Mesendoderm (in vitro differentiated cells): ENCODE measurements around the gene NT5DC1.

ENCODE experiments used
- DNase-seq: peaks from one replicate; pipeline ENCODE4 v3.0.0; 2013
- H2AK5ac ChIP-seq: 2 replicates; pipeline ENCODE4 v1.6.1; 2013; ENCODE audit warnings: low read length, inconsistent platforms
- H2BK120ac ChIP-seq: 2 replicates; pipeline ENCODE4 v1.6.1; 2013; ENCODE audit warnings: low read depth, mild to moderate bottlenecking, low read length, moderate library complexity, mixed read lengths
- H2BK15ac ChIP-seq: replicated peaks from 2 replicates; pipeline ENCODE4 v1.6.1; 2013; ENCODE audit warnings: low read depth, mild to moderate bottlenecking, moderate library complexity
- H2BK5ac ChIP-seq: 2 replicates; pipeline ENCODE4 v1.6.1; 2013; ENCODE audit warnings: low read length, inconsistent platforms
- H3K18ac ChIP-seq: 2 replicates; pipeline ENCODE4 v1.6.1; 2013; ENCODE audit warnings: mild to moderate bottlenecking, low read length, mixed read lengths
- H3K23ac ChIP-seq: one replicate; pipeline ENCODE4 v1.6.1; 2013; ENCODE audit warnings: low read length
- H3K27ac ChIP-seq: 2 replicates; pipeline ENCODE4 v1.5.1; 2013; ENCODE audit warnings: low read depth, mild to moderate bottlenecking, inconsistent platforms, low read length, moderate library complexity
- H3K27me3 ChIP-seq: 2 replicates; pipeline ENCODE4 v1.6.1; 2013; ENCODE audit warnings: low read length, control low read depth, mild to moderate bottlenecking, inconsistent platforms; ENCODE audit not compliant: insufficient read depth, poor library complexity
- H3K36me3 ChIP-seq: 2 replicates; pipeline ENCODE4 v1.6.1; 2013; ENCODE audit warnings: low read length, inconsistent platforms; ENCODE audit not compliant: control insufficient read depth, insufficient read depth
- H3K4ac ChIP-seq: one replicate; pipeline ENCODE4 v1.6.1; 2013; ENCODE audit warnings: low read depth, mild to moderate bottlenecking, low read length, moderate library complexity
- H3K4me1 ChIP-seq: 2 replicates; pipeline ENCODE4 v1.6.1; 2013; ENCODE audit warnings: low read depth, low read length, inconsistent platforms; ENCODE audit not compliant: control insufficient read depth
- H3K4me2 ChIP-seq: 2 replicates; pipeline ENCODE4 v1.6.1; 2013; ENCODE audit warnings: low read length
- H3K4me3 ChIP-seq: 2 replicates; pipeline ENCODE4 v1.5.1; 2013; ENCODE audit warnings: mild to moderate bottlenecking, low read length
- H3K56ac ChIP-seq: one replicate; pipeline ENCODE4 v1.6.1; 2013; ENCODE audit warnings: low read length
- H3K79me1 ChIP-seq: 2 replicates; pipeline ENCODE4 v1.6.1; 2013; ENCODE audit warnings: low read length, inconsistent platforms
- H3K79me2 ChIP-seq: 2 replicates; pipeline ENCODE4 v1.6.1; 2013; ENCODE audit warnings: mild to moderate bottlenecking, low read length; ENCODE audit not compliant: control insufficient read depth, insufficient read depth
- H3K9ac ChIP-seq: 2 replicates; pipeline ENCODE4 v1.6.1; 2013; ENCODE audit warnings: low read length, inconsistent platforms
- H4K5ac ChIP-seq: one replicate; pipeline ENCODE4 v1.6.1; 2013; ENCODE audit warnings: low read length
- H4K8ac ChIP-seq: one replicate; pipeline ENCODE4 v1.6.1; 2013; ENCODE audit warnings: low read depth, mild to moderate bottlenecking, control low read depth, low read length, moderate library complexity
- WGBS: extraction: QIAGEN DNeasy Blood & Tissue Kit; methylation state at CpG from one replicate; pipeline ENCODE4 v1.1.7; 2013; ENCODE audit warnings: low lambda C conversion rate, missing lambda C conversion rate; ENCODE audit not compliant: insufficient coverage; ENCODE audit errors: extremely low coverage; 5-methylcytosine and 5-hydroxymethylcytosine counted together

The NT5DC1 gene

GRCh38 chr6:116060572-116061283, 39.9 kb upstream of the NT5DC1 start, which contains the start of gene FRK:
TSS of gene FRK (minus strand) at chr6:116060891. CDS start at chr6:116060311, 580 bp downstream.
- Histone ChIP-seq H3K27ac (no peak within 1 kb of the TSS), H3K79me1 (no peaks in the 10 kb centered on the region), H3K4me2 (no peak within 1 kb of the TSS), H3K4me1 (peaks cover 2% of the 10 kb centered on the region), H3K4me3 (no peak within 1 kb of the TSS), H3K4ac (no peak within 1 kb of the TSS), H3K36me3 (no peaks in the 10 kb centered on the region), H3K9ac (no peak within 1 kb of the TSS), H4K5ac (no peak within 1 kb of the TSS), H3K79me2 (no peaks in the 10 kb centered on the region), H3K23ac (no peak within 1 kb of the TSS), H3K18ac (no peak within 1 kb of the TSS), H4K8ac (no peak within 1 kb of the TSS), H3K56ac (no peak within 1 kb of the TSS), H2BK5ac (no peak within 1 kb of the TSS), H2AK5ac (no peak within 1 kb of the TSS), H2BK15ac (no peak within 1 kb of the TSS), H3K27me3 (no peaks in the 10 kb centered on the region), H2BK120ac (no peak within 1 kb of the TSS)
- DNase-seq, result no peak
- WGBS, result no CpG with 5 or more reads among the region's 7 CpGs

DNA sequence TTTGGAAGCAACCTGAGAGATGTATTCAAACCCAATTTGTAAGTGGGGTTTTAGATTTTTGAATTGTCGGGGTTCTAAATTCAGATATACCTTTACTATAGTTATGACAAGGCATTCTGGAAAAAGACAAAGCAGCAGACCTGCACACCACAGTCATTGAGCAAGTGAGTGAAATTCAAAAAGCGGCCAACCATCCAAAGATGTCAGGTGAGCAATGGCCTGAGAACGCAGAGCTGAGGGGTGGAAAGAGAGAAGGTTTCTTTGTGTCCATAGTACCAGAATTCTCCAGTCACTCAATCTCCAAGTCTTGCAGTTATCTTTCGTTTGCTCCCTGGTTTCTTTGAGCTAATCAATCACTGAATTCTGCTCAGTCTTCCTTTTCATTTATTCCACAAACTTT, 38.2 kb upstream of the NT5DC1 start:
- DNase-seq, result no peak
- Histone ChIP-seq H4K5ac (no peak overlapping the region), H3K27me3 (no peaks in the 10 kb centered on the region), H4K8ac (no peak overlapping the region), H3K79me1 (no peaks in the 10 kb centered on the region), H3K4ac (no peak overlapping the region), H2BK120ac (no peak overlapping the region), H3K27ac (no peak overlapping the region), H3K4me2 (no peak overlapping the region), H3K23ac (no peak overlapping the region), H3K56ac (no peak overlapping the region), H2BK15ac (no peak overlapping the region), H3K36me3 (no peaks in the 10 kb centered on the region), H3K4me3 (no peak overlapping the region), H2AK5ac (no peak overlapping the region), H3K4me1 (peaks cover 2% of the 10 kb centered on the region), H3K9ac (no peak overlapping the region), H3K79me2 (no peaks in the 10 kb centered on the region), H3K18ac (no peak overlapping the region), H2BK5ac (no peak overlapping the region)
- no CpG with 5 or more reads among the region's 4 CpGs for WGBS

DNA sequence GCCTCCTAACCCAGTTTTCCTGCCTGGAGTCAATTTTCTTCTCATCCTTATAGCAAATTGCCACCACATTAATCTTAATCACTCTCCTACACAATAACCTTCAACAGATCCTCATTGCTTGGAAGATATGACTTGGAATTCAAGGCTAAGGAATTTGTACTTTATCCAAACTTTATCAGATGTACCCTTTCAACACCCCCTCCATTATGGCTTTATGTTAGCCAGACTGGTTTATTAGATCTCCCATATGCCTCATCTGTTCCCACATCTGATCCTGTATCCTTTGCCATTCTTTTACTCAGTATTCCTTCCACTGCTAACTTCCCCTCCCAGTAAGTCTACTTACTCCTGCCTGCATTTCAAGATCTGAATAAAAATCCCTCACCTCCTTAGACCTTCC, 36.0 kb upstream of the NT5DC1 start:
- Histone ChIP-seq H3K4me2 (no peak overlapping the region), H3K79me2 (no peaks in the 10 kb centered on the region), H4K8ac (no peak overlapping the region), H4K5ac (no peak overlapping the region), H3K4ac (no peak overlapping the region), H2BK120ac (no peak overlapping the region), H3K79me1 (no peaks in the 10 kb centered on the region), H2BK15ac (no peak overlapping the region), H3K36me3 (no peaks in the 10 kb centered on the region), H2AK5ac (no peak overlapping the region), H3K18ac (no peak overlapping the region), H3K4me1 (peaks cover 2% of the 10 kb centered on the region), H3K27me3 (no peaks in the 10 kb centered on the region), H3K4me3 (no peak overlapping the region), H3K27ac (no peak overlapping the region), H3K9ac (no peak overlapping the region), H2BK5ac (no peak overlapping the region), H3K23ac (no peak overlapping the region), H3K56ac (no peak overlapping the region)
- no peak for DNase-seq

DNA sequence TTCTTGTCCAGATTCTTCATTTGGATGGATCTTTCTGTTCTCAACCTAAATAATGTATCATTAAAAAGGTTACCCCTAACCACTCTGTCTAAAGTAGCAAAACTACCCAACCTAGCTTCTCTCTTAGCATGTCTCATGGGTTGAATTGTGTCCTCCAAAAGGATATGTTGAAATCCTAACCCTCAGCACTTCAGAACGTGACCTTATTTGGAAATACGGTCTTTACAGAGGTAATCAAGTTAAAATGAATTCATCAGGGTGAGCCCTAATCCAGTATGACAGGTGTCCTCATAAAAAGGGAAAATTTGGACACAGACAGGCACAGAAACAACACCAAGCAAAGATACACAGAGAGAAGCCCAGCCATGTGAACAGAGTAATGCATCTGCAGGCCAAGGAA, 33.9 kb upstream of the NT5DC1 start:
- Histone ChIP-seq H2BK5ac (no peak overlapping the region), H3K4me3 (no peak overlapping the region), H3K79me1 (no peaks in the 10 kb centered on the region), H4K8ac (no peak overlapping the region), H3K4me2 (no peak overlapping the region), H4K5ac (no peak overlapping the region), H3K36me3 (no peaks in the 10 kb centered on the region), H2AK5ac (no peak overlapping the region), H2BK120ac (no peak overlapping the region), H3K4ac (no peak overlapping the region), H3K79me2 (no peaks in the 10 kb centered on the region), H3K9ac (no peak overlapping the region), H2BK15ac (no peak overlapping the region), H3K23ac (no peak overlapping the region), H3K27ac (no peak overlapping the region), H3K27me3 (no peaks in the 10 kb centered on the region), H3K56ac (no peak overlapping the region), H3K4me1 (peaks cover 2% of the 10 kb centered on the region), H3K18ac (no peak overlapping the region)
- no CpG with 5 or more reads among the region's 2 CpGs for WGBS
- DNase-seq, result no peak

DNA sequence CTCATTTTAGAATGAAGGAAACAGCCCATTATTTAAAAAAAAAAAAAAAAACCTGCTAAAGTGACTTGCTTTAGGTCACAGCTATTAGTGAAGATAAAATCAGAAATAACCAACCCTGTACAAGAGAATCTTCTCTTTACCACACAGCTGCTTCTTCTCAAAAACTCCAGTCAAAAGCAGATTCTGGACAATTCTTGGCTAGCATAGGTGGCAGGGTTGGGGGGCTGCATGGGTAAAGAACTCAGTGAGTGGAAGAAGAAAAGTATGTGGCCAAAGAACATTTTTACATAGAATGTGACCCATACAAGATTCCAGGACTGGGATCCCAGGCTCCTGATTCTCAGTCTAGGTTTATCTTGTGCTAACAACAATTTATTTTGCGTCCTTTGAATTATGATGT, 30.6 kb upstream of the NT5DC1 start:
- Histone ChIP-seq H2BK5ac (no peak overlapping the region), H3K27me3 (no peaks in the 10 kb centered on the region), H3K4ac (no peak overlapping the region), H3K18ac (no peak overlapping the region), H4K5ac (no peak overlapping the region), H3K36me3 (no peaks in the 10 kb centered on the region), H3K4me1 (no peaks in the 10 kb centered on the region), H3K56ac (no peak overlapping the region), H2BK15ac (no peak overlapping the region), H4K8ac (no peak overlapping the region), H3K27ac (no peak overlapping the region), H3K79me2 (no peaks in the 10 kb centered on the region), H3K23ac (no peak overlapping the region), H2BK120ac (no peak overlapping the region), H3K9ac (no peak overlapping the region), H3K79me1 (no peaks in the 10 kb centered on the region), H3K4me2 (no peak overlapping the region), H3K4me3 (no peak overlapping the region), H2AK5ac (no peak overlapping the region)
- DNase-seq, result no peak
- no CpG with 5 or more reads among the region's 1 CpG for WGBS
